H1 (cell line): ENCODE data around the gene SPRR2B.

ENCODE experiments used
- ATF2 ChIP-seq: IDR thresholded peaks from 2 replicates; pipeline ENCODE4 v1.6.1; 2012; ENCODE audit warnings: low read length, inconsistent platforms
- CEBPB ChIP-seq: IDR thresholded peaks from 2 replicates; pipeline ENCODE4 v1.6.1; 2012; ENCODE audit warnings: low read depth, low read length
- CTCF ChIP-seq, 3 experiments: IDR thresholded peaks; 1 replicate in 2 of 3; 2 replicates in 1 of 3; pipeline versions ENCODE4 v1.5.1 to v1.6.1; 2011; ENCODE audit warnings: low read length in 3 of 3, mild to moderate bottlenecking in 3 of 3, inconsistent platforms in 2 of 3, low read depth in 1 of 3, moderate library complexity in 1 of 3; ENCODE audit not compliant: insufficient read depth in 1 of 3; ENCODE audit errors: control extremely low read depth in 1 of 3
- EGR1 ChIP-seq: IDR thresholded peaks from 2 replicates; pipeline ENCODE4 v1.6.1; 2011; ENCODE audit warnings: low read depth, low read length, borderline replicate concordance
- EZH2 ChIP-seq: fragments of 200-600 bp; sonication (generic); IDR thresholded peaks from 2 replicates; pipeline ENCODE4 v1.7.1; 2012; ENCODE audit warnings: low read depth, mild to moderate bottlenecking, moderate library complexity, low read length, inconsistent platforms; ENCODE audit not compliant: severe bottlenecking
- MAX ChIP-seq: IDR thresholded peaks from 2 replicates; pipeline ENCODE4 v1.6.1; 2012; ENCODE audit warnings: inconsistent platforms
- POLR2A ChIP-seq, 2 experiments: IDR thresholded peaks; 1 replicate in 1 of 2; 2 replicates in 1 of 2; pipeline ENCODE4 v1.6.1; 2011; ENCODE audit warnings: low read depth in 2 of 2, low read length in 2 of 2, mild to moderate bottlenecking in 2 of 2; ENCODE audit errors: control extremely low read depth in 1 of 2
- POLR2AphosphoS5 ChIP-seq: IDR thresholded peaks from 2 replicates; pipeline ENCODE4 v1.6.1; 2011; ENCODE audit warnings: low read depth, low read length
- RAD21 ChIP-seq, 2 experiments: IDR thresholded peaks in 1 of 2; conservative IDR thresholded peaks in 1 of 2; 2 replicates each; pipeline ENCODE4 v1.6.1; 2011; ENCODE audit warnings: low read depth in 2 of 2, low read length in 2 of 2, improper control_type of control experiment in 1 of 2, inconsistent platforms in 1 of 2, mild to moderate bottlenecking in 1 of 2, moderate library complexity in 1 of 2
- RXRA ChIP-seq: IDR thresholded peaks from 2 replicates; pipeline ENCODE4 v1.6.1; 2011; ENCODE audit warnings: low read depth, mild to moderate bottlenecking, low read length, moderate library complexity; ENCODE audit not compliant: insufficient read depth
- SIX5 ChIP-seq: IDR thresholded peaks from 2 replicates; pipeline ENCODE4 v1.6.1; 2011; ENCODE audit warnings: mild to moderate bottlenecking, low read depth, low read length
- SP4 ChIP-seq: IDR thresholded peaks from 2 replicates; pipeline ENCODE4 v1.6.1; 2012; ENCODE audit warnings: low read length, inconsistent platforms
- SRF ChIP-seq: IDR thresholded peaks from 2 replicates; pipeline ENCODE4 v1.6.1; 2011; ENCODE audit warnings: mild to moderate bottlenecking, low read depth, low read length, moderate library complexity

- no peak for TF ChIP-seq CTCF (IDR thresholded peaks at IDR 0.05; ENCODE audit: control extremely low read depth in 1 of 3, insufficient read depth in 1 of 3, low read depth in 1 of 3, low read length in 3 of 3)
- TF ChIP-seq EZH2 = no peak
- no peak for TF ChIP-seq RXRA
- no peak for TF ChIP-seq RAD21 (IDR thresholded peaks at IDR 0.05 in 1 of 2, conservative IDR thresholded peaks at IDR 0.05 in 1 of 2; ENCODE audit: low read depth in 2 of 2, low read length in 2 of 2)
- TF ChIP-seq ATF2 = no peak
- no peak for TF ChIP-seq SIX5
- no peak for TF ChIP-seq POLR2AphosphoS5
- no peak for TF ChIP-seq CEBPB
- no peak for TF ChIP-seq POLR2A (IDR thresholded peaks at IDR 0.05; ENCODE audit: control extremely low read depth in 1 of 2, low read depth in 2 of 2, low read length in 2 of 2)
- TF ChIP-seq MAX = no peak
- no peak for TF ChIP-seq SRF
- no peak for TF ChIP-seq EGR1
- no peak for TF ChIP-seq SP4
Measured at GRCh38 chr1:153071511-153071910, at the start of gene SPRR2B.
